K562 treated with DMSO at 1 percent for 48 hours (cell line): ENCODE results near the gene ILRUN. TPM values are rescaled to one million over a fixed set of nuclear protein-coding genes. Genes with fewer than 3 reads are reported as not detected.

Experiments
- total RNA-seq: library from RNA; unstranded; fragments of 300-600 nt; gene quantifications from 2 replicates; pipeline ENCODE4 v1.2.3, GENCODE V29; 2022; ENCODE audit warnings: low replicate concordance; ENCODE audit errors: extremely low read depth

ILRUN gene
- total RNA-seq, result 85.1 and 209 TPM in 2 replicates

GRCh38 chr6:34696739-34697543, at the start of gene ILRUN:
Gene ILRUN, minus strand, starts transcription at chr6:34696767. Its CDS starts 164 bp downstream, at chr6:34696603.

Other genes starting within 250 kb of the ILRUN start
- gene PACSIN1, start 230.7 kb downstream of the ILRUN start, total RNA-seq, result not detected in 2 replicates
- not detected in 2 replicates for gene SPDEF, start 140.4 kb downstream of the ILRUN start, total RNA-seq
- gene SNRPC, start 60.7 kb upstream of the ILRUN start, total RNA-seq, result not detected in 2 replicates
- gene BLTP3A, start 95.3 kb upstream of the ILRUN start, total RNA-seq, result not detected in 2 replicates
- gene TAF11, start 191.3 kb upstream of the ILRUN start, total RNA-seq, result not detected in 2 replicates
- 73.6 TPM in 1 of 2 replicates, not detected in the other for gene ANKS1A, start 192.5 kb upstream of the ILRUN start, total RNA-seq